ENCODE results near the gene CHST15. TPM values are rescaled to one million over a fixed set of nuclear protein-coding genes. Genes with fewer than 3 reads are reported as not detected.

CHST15 gene
- total and polyA plus RNA-seq, 4 donors = 2.9 to 16.5 (median 6.4) TPM

DNA sequence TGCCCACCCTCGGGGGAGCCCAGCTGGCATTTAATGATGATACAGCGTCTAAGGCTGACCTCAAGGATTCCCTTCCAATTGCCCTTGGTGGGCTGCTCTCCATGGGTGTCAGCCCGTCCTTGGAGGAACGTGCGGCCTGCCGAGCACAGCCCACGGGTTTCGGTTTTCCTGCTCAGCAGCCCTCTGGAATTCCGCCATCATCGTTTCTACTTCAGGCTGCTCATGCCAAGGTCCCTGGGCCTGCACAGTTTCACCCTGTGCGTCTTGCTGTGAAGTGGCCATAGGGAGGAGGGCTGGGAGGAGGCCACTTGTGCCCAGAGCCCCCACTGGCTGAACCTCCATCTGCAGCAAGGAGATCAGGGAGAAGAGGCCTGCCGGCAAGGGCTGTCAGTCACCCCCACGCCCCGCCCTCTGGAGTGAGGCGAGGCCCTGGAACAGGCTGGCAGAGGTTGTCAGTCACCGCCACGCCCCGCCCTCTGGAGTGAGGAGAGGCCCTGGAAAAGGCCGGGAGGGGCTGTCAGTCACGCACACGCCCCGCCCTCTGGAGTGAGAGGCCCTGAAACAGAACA is 82.8 kb downstream of the CHST15 start:
- no peak for TF ChIP-seq HNF4A (conservative IDR thresholded peaks at IDR 0.05)
- TF ChIP-seq SP1 (IDR thresholded peaks at IDR 0.05) = no peak
- no peak for TF ChIP-seq RXRA (IDR thresholded peaks at IDR 0.05)
- no peak for TF ChIP-seq ZBTB33 (IDR thresholded peaks at IDR 0.05)
- TF ChIP-seq EGR1 (IDR thresholded peaks at IDR 0.05; ENCODE audit: low read depth in 2 of 2) = no peak
- TF ChIP-seq CTCF (IDR thresholded peaks at IDR 0.05; ENCODE audit: low read depth, low read length, missing input control) = no peak
- TF ChIP-seq ATF3 (IDR thresholded peaks at IDR 0.05) = no peak
- TF ChIP-seq RAD21 (IDR thresholded peaks at IDR 0.05) = no peak
- TF ChIP-seq MAX (IDR thresholded peaks at IDR 0.05) = no peak
- TF ChIP-seq HNF4G (IDR thresholded peaks at IDR 0.05) = no peak
- TF ChIP-seq YY1 (IDR thresholded peaks at IDR 0.05) = no peak
- no peak for TF ChIP-seq FOXA2 (IDR thresholded peaks at IDR 0.05)
- TF ChIP-seq, protein P1, sequence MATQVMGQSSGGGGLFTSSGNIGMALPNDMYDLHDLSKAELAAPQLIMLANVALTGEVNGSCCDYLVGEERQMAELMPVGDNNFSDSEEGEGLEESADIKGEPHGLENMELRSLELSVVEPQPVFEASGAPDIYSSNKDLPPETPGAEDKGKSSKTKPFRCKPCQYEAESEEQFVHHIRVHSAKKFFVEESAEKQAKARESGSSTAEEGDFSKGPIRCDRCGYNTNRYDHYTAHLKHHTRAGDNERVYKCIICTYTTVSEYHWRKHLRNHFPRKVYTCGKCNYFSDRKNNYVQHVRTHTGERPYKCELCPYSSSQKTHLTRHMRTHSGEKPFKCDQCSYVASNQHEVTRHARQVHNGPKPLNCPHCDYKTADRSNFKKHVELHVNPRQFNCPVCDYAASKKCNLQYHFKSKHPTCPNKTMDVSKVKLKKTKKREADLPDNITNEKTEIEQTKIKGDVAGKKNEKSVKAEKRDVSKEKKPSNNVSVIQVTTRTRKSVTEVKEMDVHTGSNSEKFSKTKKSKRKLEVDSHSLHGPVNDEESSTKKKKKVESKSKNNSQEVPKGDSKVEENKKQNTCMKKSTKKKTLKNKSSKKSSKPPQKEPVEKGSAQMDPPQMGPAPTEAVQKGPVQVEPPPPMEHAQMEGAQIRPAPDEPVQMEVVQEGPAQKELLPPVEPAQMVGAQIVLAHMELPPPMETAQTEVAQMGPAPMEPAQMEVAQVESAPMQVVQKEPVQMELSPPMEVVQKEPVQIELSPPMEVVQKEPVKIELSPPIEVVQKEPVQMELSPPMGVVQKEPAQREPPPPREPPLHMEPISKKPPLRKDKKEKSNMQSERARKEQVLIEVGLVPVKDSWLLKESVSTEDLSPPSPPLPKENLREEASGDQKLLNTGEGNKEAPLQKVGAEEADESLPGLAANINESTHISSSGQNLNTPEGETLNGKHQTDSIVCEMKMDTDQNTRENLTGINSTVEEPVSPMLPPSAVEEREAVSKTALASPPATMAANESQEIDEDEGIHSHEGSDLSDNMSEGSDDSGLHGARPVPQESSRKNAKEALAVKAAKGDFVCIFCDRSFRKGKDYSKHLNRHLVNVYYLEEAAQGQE (IDR thresholded peaks at IDR 0.05) = no peak
- no peak for TF ChIP-seq FOXA1 (IDR thresholded peaks at IDR 0.05)
- TF ChIP-seq GABPA (IDR thresholded peaks at IDR 0.05 in 1 of 2, conservative IDR thresholded peaks at IDR 0.05 in 1 of 2) = no peak
- TF ChIP-seq JUND (IDR thresholded peaks at IDR 0.05) = no peak
- TF ChIP-seq TAF1 (conservative IDR thresholded peaks at IDR 0.05) = no peak
- no peak for TF ChIP-seq NR2F2 (IDR thresholded peaks at IDR 0.05)
- WGBS = 79% methylated on average over 22 of the region's 22 CpGs
- Histone ChIP-seq H3K9me3 (ENCODE audit: control insufficient read depth in 4 of 4, low read length in 3 of 4) (no peaks in the 10 kb centered on the region), H3K4me1 (ENCODE audit: control insufficient read depth in 4 of 4, insufficient read depth in 4 of 4, low read length in 3 of 4) (no peaks in the 10 kb centered on the region), H3K4me3 (ENCODE audit: low read depth in 1 of 3, low read length in 3 of 3) (no peak overlapping the region), H3K36me3 (ENCODE audit: control insufficient read depth in 4 of 4, insufficient read depth in 3 of 4, low read depth in 1 of 4, low read length in 3 of 4) (peaks cover 0 to 28% (median 3%) of the 10 kb centered on the region in 4 donors), H3K27me3 (ENCODE audit: control insufficient read depth in 4 of 4, insufficient read depth in 4 of 4, low read length in 3 of 4) (no peaks in the 10 kb centered on the region), H3K27ac (ENCODE audit: low read depth in 1 of 2, low read length in 2 of 2) (no peak overlapping the region), H3K9ac (ENCODE audit: low read depth in 1 of 2, low read length in 2 of 2) (no peak overlapping the region)
- DNase-seq (ENCODE audit: low spot score) = no peak
